GM12891 (cell line): ENCODE results near the gene FAM72A. TPM values are rescaled to one million over a fixed set of nuclear protein-coding genes. Genes with fewer than 3 reads are reported as not detected.
"Not testable (repeated sequence)": the region's sequence is repeated elsewhere in the genome, so short reads cannot be mapped to it uniquely, and the experiment has no call there.

Source experiments
- DNase-seq: peaks from one replicate; pipeline ENCODE4 v3.0.0; 2011; ENCODE audit warnings: low spot score; ENCODE audit not compliant: insufficient read length
- FAIRE-seq: peaks from 2 replicates; lab custom pipeline; 2011; peaks lifted over from hg19 to GRCh38; lab: Jason Lieb, UNC
- SPI1 ChIP-seq: IDR thresholded peaks from 2 replicates; pipeline ENCODE4 v1.6.1; 2011; ENCODE audit warnings: low read depth, low read length, control low read depth
- polyA plus RNA-seq: library from polyadenylated mRNA; unstranded; fragments of >200 nt; gene quantifications from one replicate; pipeline ENCODE4 v1.2.1, GENCODE V29; 2012; ENCODE audit warnings: low read depth, missing spikeins, inconsistent platforms; ENCODE audit not compliant: missing spikeins

The FAM72A gene
- polyA plus RNA-seq, result 6.1 TPM

- peak; percentile 43 for DNase-seq
- not testable (repeated sequence) for FAIRE-seq
Measured at GRCh38 chr1:206202789-206203363, at the start of gene FAM72A. Gene FAM72A (minus strand): TSS chr1:206202839. CDS start chr1:206202025, 814 bp downstream.

GRCh38 chr1:206250953-206251681 is 48.5 kb upstream of the FAM72A start:
- not testable (repeated sequence) for DNase-seq, FAIRE-seq

GRCh38 chr1:206246129-206246886 is 43.7 kb upstream of the FAM72A start:
- not testable (repeated sequence) for FAIRE-seq

GRCh38 chr1:206245479-206245878 is 42.8 kb upstream of the FAM72A start:
- DNase-seq, FAIRE-seq: not testable (repeated sequence)

More at GRCh38 chr1:206246129-206246886, 43.7 kb upstream of the FAM72A start:
- not testable (repeated sequence) for DNase-seq

GRCh38 chr1:206243335-206243734 is 40.7 kb upstream of the FAM72A start:
- not testable (repeated sequence) for FAIRE-seq, DNase-seq
- TF ChIP-seq SPI1, result peak; percentile 55; the same call in 1 of the 2 replicates

GRCh38 chr1:206240288-206240687 is 37.6 kb upstream of the FAM72A start:
- FAIRE-seq, DNase-seq: not testable (repeated sequence)
- 0 out of 2 replicates have a peak, but pooled peaks have one; percentile 8 for TF ChIP-seq SPI1

- not testable (repeated sequence) for FAIRE-seq, DNase-seq
Measured at GRCh38 chr1:206235190-206235589, 32.6 kb upstream of the FAM72A start.

- not testable (repeated sequence) for DNase-seq, FAIRE-seq
Measured at GRCh38 chr1:206234189-206234916, 31.7 kb upstream of the FAM72A start.

GRCh38 chr1:206232970-206233645 is 30.5 kb upstream of the FAM72A start:
- not testable (repeated sequence) for FAIRE-seq, DNase-seq

GRCh38 chr1:206231989-206232388 is 29.4 kb upstream of the FAM72A start:
- not testable (repeated sequence) for FAIRE-seq, DNase-seq

- not testable (repeated sequence) for DNase-seq, FAIRE-seq
Measured at GRCh38 chr1:206229286-206229685, 26.6 kb upstream of the FAM72A start.

GRCh38 chr1:206226886-206227285 is 24.2 kb upstream of the FAM72A start:
- not testable (repeated sequence) for FAIRE-seq, DNase-seq

GRCh38 chr1:206225386-206225785 is 22.7 kb upstream of the FAM72A start:
- not testable (repeated sequence) for DNase-seq, FAIRE-seq

- DNase-seq, FAIRE-seq: not testable (repeated sequence)
Measured at GRCh38 chr1:206224190-206224776, 21.6 kb upstream of the FAM72A start.

GRCh38 chr1:206221585-206221984 is 18.9 kb upstream of the FAM72A start:
- not testable (repeated sequence) for FAIRE-seq, DNase-seq

GRCh38 chr1:206220332-206221000 is 17.8 kb upstream of the FAM72A start:
- not testable (repeated sequence) for FAIRE-seq, DNase-seq
